HepG2 (cell line): ENCODE data around the gene INHBB. TPM values are rescaled to one million over a fixed set of nuclear protein-coding genes. Genes with fewer than 3 reads are reported as not detected.

Source experiments
- ETV5 ChIP-seq: IDR thresholded peaks from 2 replicates; pipeline ENCODE4 v1.6.1; 2018; ENCODE audit warnings: missing biosample characterization, missing genetic modification reagents, inconsistent platforms, borderline replicate concordance
- JARID2 ChIP-seq: sonication (generic); formaldehyde crosslinking; IDR thresholded peaks from 2 replicates; pipeline ENCODE4 v1.8.1; 2023; ENCODE audit warnings: missing genetic modification reagents, inconsistent platforms; ENCODE audit not compliant: insufficient replicate concordance
- KDM3A ChIP-seq: IDR thresholded peaks from 2 replicates; pipeline ENCODE4 v1.6.1; 2018; ENCODE audit warnings: low read depth, missing compliant biosample characterization
- PCBP2 ChIP-seq: fragments of 200-400 bp; formaldehyde crosslinking; optimal IDR thresholded peaks from 2 replicates; pipeline ENCODE3; 2018; ENCODE audit warnings: low read length, low read depth; ENCODE audit not compliant: poor library complexity, severe bottlenecking
- ZNF30 ChIP-seq: sonication (generic); formaldehyde crosslinking; IDR thresholded peaks from 2 replicates; pipeline ENCODE4 v1.5.0; 2020; ENCODE audit warnings: mild to moderate bottlenecking, missing genetic modification reagents
- ZNF543 ChIP-seq: sonication (generic); formaldehyde crosslinking; IDR thresholded peaks from 2 replicates; pipeline ENCODE4 v1.4.0; 2020; ENCODE audit warnings: mild to moderate bottlenecking, missing genetic modification reagents
- ZNF572 ChIP-seq: sonication (generic); formaldehyde crosslinking; IDR thresholded peaks from 2 replicates; pipeline ENCODE4 v1.5.1; 2020; ENCODE audit warnings: mild to moderate bottlenecking, missing genetic modification reagents
- ZNF761 ChIP-seq: sonication (generic); formaldehyde crosslinking; conservative IDR thresholded peaks from 2 replicates; pipeline ENCODE4 v1.4.0; 2020; ENCODE audit warnings: mild to moderate bottlenecking, missing genetic modification reagents
- polyA plus RNA-seq, 8 experiments: library from polyadenylated mRNA; depleted of rRNA in 3 of 8; stranded (reverse) in 7 of 8; unstranded in 1 of 8; fragments of >200 nt; fragmentation: Illumina TruSeq in 4 of 8; extraction: Trizol in 4 of 8; gene quantifications; 2 replicates each; pipeline versions ENCODE4 v1.2.1 to v1.2.3, GENCODE V29; 2011 to 2016; ENCODE audit warnings: low read depth in 4 of 8, missing spikeins in 1 of 8, mixed read lengths in 1 of 8; ENCODE audit not compliant: insufficient read depth in 1 of 8
- total RNA-seq, 5 experiments: library from RNA; depleted of rRNA; stranded (reverse); fragments of >200 nt; fragmentation: Illumina TruSeq; extraction: Trizol; gene quantifications; 2 replicates each; pipeline ENCODE4 v1.2.3, GENCODE V29; 2016; ENCODE audit warnings: low read depth in 1 of 5
- TF ChIP-seq, protein P1 (sequence below): sonication (generic); formaldehyde crosslinking; IDR thresholded peaks from 2 replicates; pipeline ENCODE4 v1.5.0; 2020; ENCODE audit warnings: missing genetic modification reagents
- TF ChIP-seq, protein P2 (sequence below): sonication (generic); formaldehyde crosslinking; IDR thresholded peaks from 2 replicates; pipeline ENCODE4 v1.4.0; 2020; ENCODE audit warnings: low read depth, missing genetic modification reagents
- TF ChIP-seq, protein P3 (sequence below), 2 experiments: sonication (generic) in 1 of 2; formaldehyde crosslinking in 1 of 2; IDR thresholded peaks; 2 replicates each; pipeline versions ENCODE4 v1.4.0 to v1.6.1; 2016 to 2020; ENCODE audit warnings: borderline replicate concordance in 1 of 2, low read depth in 1 of 2, mild to moderate bottlenecking in 1 of 2, missing genetic modification reagents in 1 of 2
- TF ChIP-seq, protein P4 (sequence below): sonication (generic); formaldehyde crosslinking; IDR thresholded peaks from 2 replicates; pipeline ENCODE4 v1.5.0; 2020; ENCODE audit warnings: missing genetic modification reagents
- TF ChIP-seq, protein P5 (sequence below): sonication (generic); formaldehyde crosslinking; IDR thresholded peaks from 2 replicates; pipeline ENCODE4 v1.8.1; 2023; ENCODE audit warnings: missing genetic modification reagents, inconsistent platforms, borderline replicate concordance

Gene INHBB
- total and polyA plus RNA-seq, 2 of the 13 experiments (the other 11 are each of a cell fraction or from before 2014, with no cell fraction given), result 0.20 to 1.7 TPM

DNA sequence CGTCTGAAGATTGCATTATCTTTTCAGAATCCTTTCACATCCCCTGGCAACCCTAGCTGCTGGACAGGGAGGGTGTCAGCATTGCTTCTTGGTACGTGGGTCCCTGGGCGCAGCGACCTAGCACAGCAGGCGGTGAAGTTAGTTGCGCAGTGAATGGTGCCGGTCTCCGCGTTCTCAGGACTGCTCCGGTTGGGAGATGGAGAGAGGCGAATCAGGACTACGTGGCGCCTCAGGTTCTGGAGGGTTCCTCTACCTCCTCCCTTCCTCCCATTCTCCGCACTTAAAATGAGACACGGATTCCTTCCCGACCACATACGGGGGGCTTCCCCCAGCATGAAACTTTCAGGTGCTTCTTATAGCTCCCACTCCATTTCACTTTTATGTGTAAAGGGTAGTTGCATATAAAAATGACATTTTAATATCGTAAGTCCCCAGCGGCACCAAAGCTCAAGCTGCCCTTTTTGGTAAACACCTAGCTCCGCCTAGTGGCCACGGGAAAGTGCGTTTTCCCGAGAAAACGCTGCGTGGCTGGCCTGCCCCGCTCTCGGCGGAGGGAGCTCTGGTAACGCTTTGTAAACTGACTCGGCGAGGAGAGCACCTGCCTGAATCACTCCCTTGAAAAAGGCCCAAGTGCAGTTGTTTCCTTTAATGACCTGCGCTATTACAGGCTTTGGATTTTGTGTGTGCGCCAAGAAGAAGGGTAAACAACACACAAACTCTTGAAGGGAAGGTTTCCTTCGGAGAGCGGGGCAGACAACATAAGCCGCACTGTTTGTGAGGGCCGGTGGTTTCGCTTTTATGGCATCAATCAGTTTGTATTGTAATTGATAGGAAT, 32.9 kb upstream of the INHBB start (continued):
- TF ChIP-seq ETV5 (CRISPR knock-in tag) (peak; percentile 16; the same call in 1 of the 2 replicates), KDM3A (CRISPR knock-in tag) (0 out of 2 replicates have a peak, but pooled peaks have one; percentile 77), PCBP2 (no peak), ZNF572 (CRISPR knock-in tag) (no peak), ZNF761 (CRISPR knock-in tag) (no peak; the same call in 1 of the 2 replicates), ZNF30 (CRISPR knock-in tag) (no peak), JARID2 (CRISPR knock-in tag) (peak; percentile 68), ZNF543 (CRISPR knock-in tag) (0 out of 2 replicates have a peak, but pooled peaks have one; percentile 56)
- TF ChIP-seq, protein P1, sequence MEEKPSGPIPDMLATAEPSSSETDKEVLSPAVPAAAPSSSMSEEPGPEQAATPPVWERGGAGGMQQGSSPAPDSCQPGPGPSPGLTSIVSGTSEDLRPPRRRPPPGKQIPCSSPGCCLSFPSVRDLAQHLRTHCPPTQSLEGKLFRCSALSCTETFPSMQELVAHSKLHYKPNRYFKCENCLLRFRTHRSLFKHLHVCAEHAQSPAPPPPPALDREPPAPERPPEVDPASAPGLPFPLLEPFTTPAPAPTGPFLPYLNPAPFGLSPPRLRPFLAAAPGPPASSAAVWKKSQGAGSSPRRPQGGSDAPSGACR, result peak; percentile 45; the same call in 1 of the 2 replicates
- TF ChIP-seq, protein P2, sequence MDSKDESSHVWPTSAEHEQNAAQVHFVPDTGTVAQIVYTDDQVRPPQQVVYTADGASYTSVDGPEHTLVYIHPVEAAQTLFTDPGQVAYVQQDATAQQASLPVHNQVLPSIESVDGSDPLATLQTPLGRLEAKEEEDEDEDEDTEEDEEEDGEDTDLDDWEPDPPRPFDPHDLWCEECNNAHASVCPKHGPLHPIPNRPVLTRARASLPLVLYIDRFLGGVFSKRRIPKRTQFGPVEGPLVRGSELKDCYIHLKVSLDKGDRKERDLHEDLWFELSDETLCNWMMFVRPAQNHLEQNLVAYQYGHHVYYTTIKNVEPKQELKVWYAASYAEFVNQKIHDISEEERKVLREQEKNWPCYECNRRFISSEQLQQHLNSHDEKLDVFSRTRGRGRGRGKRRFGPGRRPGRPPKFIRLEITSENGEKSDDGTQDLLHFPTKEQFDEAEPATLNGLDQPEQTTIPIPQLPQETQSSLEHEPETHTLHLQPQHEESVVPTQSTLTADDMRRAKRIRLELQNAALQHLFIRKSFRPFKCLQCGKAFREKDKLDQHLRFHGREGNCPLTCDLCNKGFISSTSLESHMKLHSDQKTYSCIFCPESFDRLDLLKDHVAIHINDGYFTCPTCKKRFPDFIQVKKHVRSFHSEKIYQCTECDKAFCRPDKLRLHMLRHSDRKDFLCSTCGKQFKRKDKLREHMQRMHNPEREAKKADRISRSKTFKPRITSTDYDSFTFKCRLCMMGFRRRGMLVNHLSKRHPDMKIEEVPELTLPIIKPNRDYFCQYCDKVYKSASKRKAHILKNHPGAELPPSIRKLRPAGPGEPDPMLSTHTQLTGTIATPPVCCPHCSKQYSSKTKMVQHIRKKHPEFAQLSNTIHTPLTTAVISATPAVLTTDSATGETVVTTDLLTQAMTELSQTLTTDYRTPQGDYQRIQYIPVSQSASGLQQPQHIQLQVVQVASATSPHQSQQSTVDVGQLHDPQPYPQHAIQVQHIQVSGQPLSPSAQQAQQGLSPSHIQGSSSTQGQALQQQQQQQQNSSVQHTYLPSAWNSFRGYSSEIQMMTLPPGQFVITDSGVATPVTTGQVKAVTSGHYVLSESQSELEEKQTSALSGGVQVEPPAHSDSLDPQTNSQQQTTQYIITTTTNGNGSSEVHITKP (CRISPR knock-in tag), result no peak
- TF ChIP-seq, protein P3, sequence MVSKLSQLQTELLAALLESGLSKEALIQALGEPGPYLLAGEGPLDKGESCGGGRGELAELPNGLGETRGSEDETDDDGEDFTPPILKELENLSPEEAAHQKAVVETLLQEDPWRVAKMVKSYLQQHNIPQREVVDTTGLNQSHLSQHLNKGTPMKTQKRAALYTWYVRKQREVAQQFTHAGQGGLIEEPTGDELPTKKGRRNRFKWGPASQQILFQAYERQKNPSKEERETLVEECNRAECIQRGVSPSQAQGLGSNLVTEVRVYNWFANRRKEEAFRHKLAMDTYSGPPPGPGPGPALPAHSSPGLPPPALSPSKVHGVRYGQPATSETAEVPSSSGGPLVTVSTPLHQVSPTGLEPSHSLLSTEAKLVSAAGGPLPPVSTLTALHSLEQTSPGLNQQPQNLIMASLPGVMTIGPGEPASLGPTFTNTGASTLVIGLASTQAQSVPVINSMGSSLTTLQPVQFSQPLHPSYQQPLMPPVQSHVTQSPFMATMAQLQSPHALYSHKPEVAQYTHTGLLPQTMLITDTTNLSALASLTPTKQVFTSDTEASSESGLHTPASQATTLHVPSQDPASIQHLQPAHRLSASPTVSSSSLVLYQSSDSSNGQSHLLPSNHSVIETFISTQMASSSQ (IDR thresholded peaks at IDR 0.05; ENCODE audit: low read depth), result no peak
- TF ChIP-seq, protein P3 (CRISPR knock-in tag; IDR thresholded peaks at IDR 0.05; ENCODE audit: borderline replicate concordance), result no peak
- TF ChIP-seq, protein P4, sequence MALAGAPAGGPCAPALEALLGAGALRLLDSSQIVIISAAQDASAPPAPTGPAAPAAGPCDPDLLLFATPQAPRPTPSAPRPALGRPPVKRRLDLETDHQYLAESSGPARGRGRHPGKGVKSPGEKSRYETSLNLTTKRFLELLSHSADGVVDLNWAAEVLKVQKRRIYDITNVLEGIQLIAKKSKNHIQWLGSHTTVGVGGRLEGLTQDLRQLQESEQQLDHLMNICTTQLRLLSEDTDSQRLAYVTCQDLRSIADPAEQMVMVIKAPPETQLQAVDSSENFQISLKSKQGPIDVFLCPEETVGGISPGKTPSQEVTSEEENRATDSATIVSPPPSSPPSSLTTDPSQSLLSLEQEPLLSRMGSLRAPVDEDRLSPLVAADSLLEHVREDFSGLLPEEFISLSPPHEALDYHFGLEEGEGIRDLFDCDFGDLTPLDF, result no peak
- TF ChIP-seq, protein P5, sequence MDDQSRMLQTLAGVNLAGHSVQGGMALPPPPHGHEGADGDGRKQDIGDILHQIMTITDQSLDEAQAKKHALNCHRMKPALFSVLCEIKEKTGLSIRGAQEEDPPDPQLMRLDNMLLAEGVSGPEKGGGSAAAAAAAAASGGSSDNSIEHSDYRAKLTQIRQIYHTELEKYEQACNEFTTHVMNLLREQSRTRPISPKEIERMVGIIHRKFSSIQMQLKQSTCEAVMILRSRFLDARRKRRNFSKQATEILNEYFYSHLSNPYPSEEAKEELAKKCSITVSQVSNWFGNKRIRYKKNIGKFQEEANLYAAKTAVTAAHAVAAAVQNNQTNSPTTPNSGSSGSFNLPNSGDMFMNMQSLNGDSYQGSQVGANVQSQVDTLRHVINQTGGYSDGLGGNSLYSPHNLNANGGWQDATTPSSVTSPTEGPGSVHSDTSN (CRISPR knock-in tag), result no peak
